Spleen (tissue), 7 donors: Measurements from ENCODE around the gene CD79B.
A peak's percentile ranks its signal among the peaks of the same experiment; 100 is the strongest.

Source experiments
- CTCF ChIP-seq, 11 experiments: fragments of 200-600 bp in 7 of 11; fragments of 450-650 bp in 4 of 11; sonication (generic) in 4 of 11; IDR thresholded peaks in 8 of 11; conservative IDR thresholded peaks in 3 of 11; 1 replicate in 7 of 11; 2 replicates in 4 of 11; pipeline versions ENCODE4 v1.4.0 to v1.8.0; 2016 to 2021; ENCODE audit warnings: antibody characterized with exemption in 11 of 11, inconsistent platforms in 4 of 11, mild to moderate bottlenecking in 1 of 11
- POLR2A ChIP-seq, 3 donors: fragments of 450-650 bp; IDR thresholded peaks; one replicate each; pipeline ENCODE4 v1.5.1; 2017; ENCODE audit warnings: antibody characterized with exemption in 3 of 3, mild to moderate bottlenecking in 1 of 3
- POLR2AphosphoS5 ChIP-seq, 3 donors: sonication (generic); formaldehyde crosslinking; IDR thresholded peaks; one replicate each; pipeline ENCODE4 v1.5.1; 2017; ENCODE audit warnings: antibody characterized with exemption in 3 of 3
- donor health status: DM: no; HTN: no; CAD: no; lungs with moderate emphysema.
- donor health status: DM: no; HTN: no; CAD: no.
- donor health status: DM: no; HTN: no; CAD: no.

- TF ChIP-seq CTCF (IDR thresholded peaks at IDR 0.05 in 8 of 11, conservative IDR thresholded peaks at IDR 0.05 in 3 of 11) (no peak), POLR2A (IDR thresholded peaks at IDR 0.05) (no peak), POLR2AphosphoS5 (IDR thresholded peaks at IDR 0.05) (peak in 2 of 3 donors; percentile 61 to 72)
Measured at GRCh38 chr17:63927464-63928171, 4.5 kb downstream of the CD79B start.
